ENCODE results near the gene PHLPP1.

PHLPP1 gene

DNA sequence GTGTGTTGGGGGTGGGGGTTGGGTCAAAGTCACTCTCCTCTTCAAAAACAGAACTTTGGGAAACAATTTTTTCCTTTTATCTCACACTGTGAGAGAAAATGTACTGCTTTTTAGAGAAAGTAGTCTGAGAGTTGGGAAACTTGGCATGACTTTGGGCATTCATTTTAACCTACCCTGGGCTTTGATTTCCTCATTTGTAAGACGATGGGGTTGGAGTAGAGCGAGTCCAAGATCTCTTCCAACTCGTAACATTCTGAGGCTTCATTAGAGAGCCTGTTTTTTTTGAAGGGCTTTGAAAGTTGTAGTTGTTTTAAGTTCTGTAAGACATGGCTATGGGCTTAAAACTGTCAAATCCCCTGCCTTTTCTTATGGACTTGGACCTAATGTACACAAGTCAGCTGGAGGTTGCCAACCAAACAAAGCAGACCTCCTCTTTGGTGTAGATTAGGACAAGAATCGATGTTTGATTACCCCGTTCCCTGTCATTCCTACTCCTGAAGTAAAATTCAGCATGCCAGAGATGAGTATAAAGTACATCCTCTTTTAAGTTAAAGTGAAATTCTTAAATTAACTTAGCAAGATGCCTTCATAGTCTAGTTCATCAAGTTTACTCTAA lies 8.4 kb downstream of the PHLPP1 start:
- TF ChIP-seq PPARA (CRISPR knock-in tag; IDR thresholded peaks at IDR 0.05; ENCODE audit: borderline replicate concordance) (no peak), TCF4 (CRISPR knock-in tag; IDR thresholded peaks at IDR 0.05; ENCODE audit: borderline replicate concordance) (no peak), ZC3H10 (CRISPR knock-in tag; IDR thresholded peaks at IDR 0.05) (no peak), ISL1 (CRISPR knock-in tag; IDR thresholded peaks at IDR 0.05) (no peak), ZFP3 (CRISPR knock-in tag; IDR thresholded peaks at IDR 0.05) (no peak), CSDC2 (CRISPR knock-in tag; IDR thresholded peaks at IDR 0.05) (no peak), ESRRG (CRISPR knock-in tag; IDR thresholded peaks at IDR 0.05) (no peak), RARB (CRISPR knock-in tag; IDR thresholded peaks at IDR 0.05) (no peak), ZNF565 (CRISPR knock-in tag; conservative IDR thresholded peaks at IDR 0.05; ENCODE audit: low read depth) (no peak), GLIS3 (CRISPR knock-in tag; IDR thresholded peaks at IDR 0.05) (no peak), ARNTL (CRISPR knock-in tag; IDR thresholded peaks at IDR 0.05; ENCODE audit: borderline replicate concordance, low read depth) (no peak), OSR1 (CRISPR knock-in tag; IDR thresholded peaks at IDR 0.05) (no peak), ZNF8 (CRISPR knock-in tag; IDR thresholded peaks at IDR 0.05) (no peak), ZNF70 (CRISPR knock-in tag; IDR thresholded peaks at IDR 0.05) (no peak), TOX (CRISPR knock-in tag; IDR thresholded peaks at IDR 0.05; ENCODE audit: borderline replicate concordance) (no peak), SNAI2 (CRISPR knock-in tag; IDR thresholded peaks at IDR 0.05) (no peak)
- TF ChIP-seq, protein P1, sequence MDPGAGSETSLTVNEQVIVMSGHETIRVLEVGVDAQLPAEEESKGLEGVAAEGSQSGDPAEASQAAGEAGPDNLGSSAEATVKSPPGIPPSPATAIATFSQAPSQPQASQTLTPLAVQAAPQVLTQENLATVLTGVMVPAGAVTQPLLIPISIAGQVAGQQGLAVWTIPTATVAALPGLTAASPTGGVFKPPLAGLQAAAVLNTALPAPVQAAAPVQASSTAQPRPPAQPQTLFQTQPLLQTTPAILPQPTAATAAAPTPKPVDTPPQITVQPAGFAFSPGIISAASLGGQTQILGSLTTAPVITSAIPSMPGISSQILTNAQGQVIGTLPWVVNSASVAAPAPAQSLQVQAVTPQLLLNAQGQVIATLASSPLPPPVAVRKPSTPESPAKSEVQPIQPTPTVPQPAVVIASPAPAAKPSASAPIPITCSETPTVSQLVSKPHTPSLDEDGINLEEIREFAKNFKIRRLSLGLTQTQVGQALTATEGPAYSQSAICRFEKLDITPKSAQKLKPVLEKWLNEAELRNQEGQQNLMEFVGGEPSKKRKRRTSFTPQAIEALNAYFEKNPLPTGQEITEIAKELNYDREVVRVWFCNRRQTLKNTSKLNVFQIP (CRISPR knock-in tag; IDR thresholded peaks at IDR 0.05; ENCODE audit: borderline replicate concordance, low read depth), result no peak
- TF ChIP-seq, protein P2, sequence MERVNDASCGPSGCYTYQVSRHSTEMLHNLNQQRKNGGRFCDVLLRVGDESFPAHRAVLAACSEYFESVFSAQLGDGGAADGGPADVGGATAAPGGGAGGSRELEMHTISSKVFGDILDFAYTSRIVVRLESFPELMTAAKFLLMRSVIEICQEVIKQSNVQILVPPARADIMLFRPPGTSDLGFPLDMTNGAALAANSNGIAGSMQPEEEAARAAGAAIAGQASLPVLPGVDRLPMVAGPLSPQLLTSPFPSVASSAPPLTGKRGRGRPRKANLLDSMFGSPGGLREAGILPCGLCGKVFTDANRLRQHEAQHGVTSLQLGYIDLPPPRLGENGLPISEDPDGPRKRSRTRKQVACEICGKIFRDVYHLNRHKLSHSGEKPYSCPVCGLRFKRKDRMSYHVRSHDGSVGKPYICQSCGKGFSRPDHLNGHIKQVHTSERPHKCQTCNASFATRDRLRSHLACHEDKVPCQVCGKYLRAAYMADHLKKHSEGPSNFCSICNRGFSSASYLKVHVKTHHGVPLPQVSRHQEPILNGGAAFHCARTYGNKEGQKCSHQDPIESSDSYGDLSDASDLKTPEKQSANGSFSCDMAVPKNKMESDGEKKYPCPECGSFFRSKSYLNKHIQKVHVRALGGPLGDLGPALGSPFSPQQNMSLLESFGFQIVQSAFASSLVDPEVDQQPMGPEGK (CRISPR knock-in tag; IDR thresholded peaks at IDR 0.05; ENCODE audit: borderline replicate concordance), result no peak
- TF ChIP-seq, protein P3, sequence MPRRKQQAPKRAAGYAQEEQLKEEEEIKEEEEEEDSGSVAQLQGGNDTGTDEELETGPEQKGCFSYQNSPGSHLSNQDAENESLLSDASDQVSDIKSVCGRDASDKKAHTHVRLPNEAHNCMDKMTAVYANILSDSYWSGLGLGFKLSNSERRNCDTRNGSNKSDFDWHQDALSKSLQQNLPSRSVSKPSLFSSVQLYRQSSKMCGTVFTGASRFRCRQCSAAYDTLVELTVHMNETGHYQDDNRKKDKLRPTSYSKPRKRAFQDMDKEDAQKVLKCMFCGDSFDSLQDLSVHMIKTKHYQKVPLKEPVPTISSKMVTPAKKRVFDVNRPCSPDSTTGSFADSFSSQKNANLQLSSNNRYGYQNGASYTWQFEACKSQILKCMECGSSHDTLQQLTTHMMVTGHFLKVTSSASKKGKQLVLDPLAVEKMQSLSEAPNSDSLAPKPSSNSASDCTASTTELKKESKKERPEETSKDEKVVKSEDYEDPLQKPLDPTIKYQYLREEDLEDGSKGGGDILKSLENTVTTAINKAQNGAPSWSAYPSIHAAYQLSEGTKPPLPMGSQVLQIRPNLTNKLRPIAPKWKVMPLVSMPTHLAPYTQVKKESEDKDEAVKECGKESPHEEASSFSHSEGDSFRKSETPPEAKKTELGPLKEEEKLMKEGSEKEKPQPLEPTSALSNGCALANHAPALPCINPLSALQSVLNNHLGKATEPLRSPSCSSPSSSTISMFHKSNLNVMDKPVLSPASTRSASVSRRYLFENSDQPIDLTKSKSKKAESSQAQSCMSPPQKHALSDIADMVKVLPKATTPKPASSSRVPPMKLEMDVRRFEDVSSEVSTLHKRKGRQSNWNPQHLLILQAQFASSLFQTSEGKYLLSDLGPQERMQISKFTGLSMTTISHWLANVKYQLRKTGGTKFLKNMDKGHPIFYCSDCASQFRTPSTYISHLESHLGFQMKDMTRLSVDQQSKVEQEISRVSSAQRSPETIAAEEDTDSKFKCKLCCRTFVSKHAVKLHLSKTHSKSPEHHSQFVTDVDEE (CRISPR knock-in tag; IDR thresholded peaks at IDR 0.05), result no peak
- TF ChIP-seq, protein P4, sequence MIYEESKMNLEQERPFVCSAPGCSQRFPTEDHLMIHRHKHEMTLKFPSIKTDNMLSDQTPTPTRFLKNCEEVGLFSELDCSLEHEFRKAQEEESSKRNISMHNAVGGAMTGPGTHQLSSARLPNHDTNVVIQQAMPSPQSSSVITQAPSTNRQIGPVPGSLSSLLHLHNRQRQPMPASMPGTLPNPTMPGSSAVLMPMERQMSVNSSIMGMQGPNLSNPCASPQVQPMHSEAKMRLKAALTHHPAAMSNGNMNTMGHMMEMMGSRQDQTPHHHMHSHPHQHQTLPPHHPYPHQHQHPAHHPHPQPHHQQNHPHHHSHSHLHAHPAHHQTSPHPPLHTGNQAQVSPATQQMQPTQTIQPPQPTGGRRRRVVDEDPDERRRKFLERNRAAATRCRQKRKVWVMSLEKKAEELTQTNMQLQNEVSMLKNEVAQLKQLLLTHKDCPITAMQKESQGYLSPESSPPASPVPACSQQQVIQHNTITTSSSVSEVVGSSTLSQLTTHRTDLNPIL (CRISPR knock-in tag; IDR thresholded peaks at IDR 0.05; ENCODE audit: low read depth), result no peak
- ATAC-seq, result no peak

DNA sequence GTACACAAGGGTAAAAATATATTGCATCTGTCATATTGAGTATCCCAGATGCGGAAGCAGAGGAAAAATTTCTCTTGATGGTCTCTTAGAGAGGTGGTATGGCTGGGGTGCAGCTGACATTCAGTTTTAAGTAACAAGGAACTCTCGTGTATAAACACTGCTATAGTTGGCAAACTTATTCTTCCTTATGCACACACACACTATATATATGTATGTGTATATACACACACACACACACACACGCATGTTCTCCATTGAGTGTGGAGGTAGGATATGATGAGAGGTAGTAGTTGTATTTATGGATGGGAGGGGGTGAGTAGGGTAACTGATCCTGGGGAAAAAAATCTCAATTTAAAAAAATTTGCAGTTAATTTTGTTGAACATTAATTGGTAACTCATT lies 10.6 kb downstream of the PHLPP1 start:
- ATAC-seq, result no peak
- TF ChIP-seq, protein P4 (CRISPR knock-in tag; IDR thresholded peaks at IDR 0.05; ENCODE audit: low read depth), result no peak
- no peak for TF ChIP-seq TCF4 (CRISPR knock-in tag; IDR thresholded peaks at IDR 0.05; ENCODE audit: borderline replicate concordance)
- no peak for TF ChIP-seq ZC3H10 (CRISPR knock-in tag; IDR thresholded peaks at IDR 0.05)
- no peak for TF ChIP-seq ARNTL (CRISPR knock-in tag; IDR thresholded peaks at IDR 0.05; ENCODE audit: borderline replicate concordance, low read depth)
- TF ChIP-seq BACH2 (CRISPR knock-in tag; IDR thresholded peaks at IDR 0.05; ENCODE audit: borderline replicate concordance), result no peak

DNA sequence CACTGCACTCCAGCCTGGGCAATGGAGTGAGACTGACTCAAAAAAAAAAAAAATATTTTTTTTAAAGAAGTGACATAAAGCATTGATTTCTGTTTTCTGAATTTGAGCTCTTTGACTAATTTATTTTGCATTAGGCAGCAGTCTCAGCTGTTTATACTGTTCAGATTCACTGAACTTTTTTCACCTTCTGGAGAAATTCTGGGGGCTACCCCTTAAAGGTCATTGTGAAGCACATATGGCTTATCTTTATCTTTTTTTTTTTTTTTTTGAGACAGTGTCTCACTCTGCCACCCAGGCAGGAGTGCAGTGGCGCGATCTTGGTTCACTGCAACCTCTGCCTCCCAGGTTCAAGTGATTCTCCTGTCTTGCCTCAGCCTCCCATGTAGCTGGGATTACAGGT lies 12.9 kb downstream of the PHLPP1 start:
- no peak for ATAC-seq
- TF ChIP-seq SNAI2 (CRISPR knock-in tag; IDR thresholded peaks at IDR 0.05) (no peak), CSDC2 (CRISPR knock-in tag; IDR thresholded peaks at IDR 0.05) (no peak), OSR1 (CRISPR knock-in tag; IDR thresholded peaks at IDR 0.05) (no peak), ZNF565 (CRISPR knock-in tag; conservative IDR thresholded peaks at IDR 0.05; ENCODE audit: low read depth) (no peak), PPARA (CRISPR knock-in tag; IDR thresholded peaks at IDR 0.05; ENCODE audit: borderline replicate concordance) (no peak), BACH2 (CRISPR knock-in tag; IDR thresholded peaks at IDR 0.05; ENCODE audit: borderline replicate concordance) (no peak), ZFP3 (CRISPR knock-in tag; IDR thresholded peaks at IDR 0.05) (no peak), ARNTL (CRISPR knock-in tag; IDR thresholded peaks at IDR 0.05; ENCODE audit: borderline replicate concordance, low read depth) (no peak)
- TF ChIP-seq, protein P2 (CRISPR knock-in tag; IDR thresholded peaks at IDR 0.05; ENCODE audit: borderline replicate concordance), result no peak
- TF ChIP-seq, protein P3 (CRISPR knock-in tag; IDR thresholded peaks at IDR 0.05), result no peak

Data from SK-N-SH treated with all-trans-retinoic acid at 6 μM for 48 hours (cell line).